Measurements from ENCODE around the gene GUCY2C.

Gene GUCY2C

GRCh38 chr12:14567351-14568162, 128.8 kb downstream of the GUCY2C start, which contains the start of gene PLBD1:
PLBD1 (minus strand) TSS chr12:14567883; CDS start chr12:14567696, 187 bp downstream.
- no peaks in the 10 kb centered on the region for H3K27me3 ChIP-seq (ENCODE audit: control insufficient read depth, insufficient read depth, low read length)
- no peaks in the 10 kb centered on the region for H3K9me3 ChIP-seq (replicated peaks; ENCODE audit: low read length)
- peak within 1 kb of the TSS; percentile 53 for H3K9ac ChIP-seq (ENCODE audit: low read depth, low read length)
- H3K4me1 ChIP-seq (ENCODE audit: control insufficient read depth, insufficient read depth, low read length): no peaks in the 10 kb centered on the region
- H3K4me3 ChIP-seq (ENCODE audit: low read length): peak within 1 kb of the TSS; percentile 70
- H3K4me2 ChIP-seq (ENCODE audit: low read length): peak within 1 kb of the TSS; percentile 83
- no peaks in the 10 kb centered on the region for H3K36me3 ChIP-seq (ENCODE audit: insufficient read depth, low read length)

- Histone ChIP-seq H3K36me3 (ENCODE audit: insufficient read depth, low read length) (no peaks in the 10 kb centered on the region), H3K27me3 (ENCODE audit: control insufficient read depth, insufficient read depth, low read length) (no peaks in the 10 kb centered on the region), H3K4me2 (ENCODE audit: low read length) (no peak overlapping the region), H3K4me3 (ENCODE audit: low read length) (no peak overlapping the region), H3K9ac (ENCODE audit: low read depth, low read length) (no peak overlapping the region), H3K4me1 (ENCODE audit: control insufficient read depth, insufficient read depth, low read length) (no peaks in the 10 kb centered on the region), H3K9me3 (replicated peaks; ENCODE audit: low read length) (no peaks in the 10 kb centered on the region)
These were observed 132.0 kb downstream of the GUCY2C start for GRCh38 chr12:14564336-14564959.

DNA sequence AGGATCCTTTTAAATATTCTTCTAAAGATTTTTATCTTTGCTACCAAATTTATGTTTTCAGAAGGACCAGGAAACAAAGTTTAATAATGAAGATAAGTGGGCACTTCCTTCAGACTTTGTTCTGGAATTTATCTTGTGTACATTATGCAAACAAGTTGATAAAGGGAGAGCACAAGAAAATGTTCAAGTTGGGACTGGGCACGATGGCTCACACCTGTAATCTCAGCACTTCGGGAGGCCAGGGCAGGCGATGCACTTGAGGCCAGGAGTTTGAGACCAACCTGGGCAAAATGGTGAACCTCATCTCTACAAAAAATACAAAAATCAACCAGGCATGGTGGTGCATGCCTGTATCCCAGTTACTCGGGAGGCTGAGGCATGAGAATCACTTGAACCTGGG, 133.4 kb downstream of the GUCY2C start:
- no peak overlapping the region for H3K4me2 ChIP-seq (ENCODE audit: low read length)
- H3K4me3 ChIP-seq (ENCODE audit: low read length): no peak overlapping the region
- no peaks in the 10 kb centered on the region for H3K9me3 ChIP-seq (replicated peaks; ENCODE audit: low read length)
- no peak overlapping the region for H3K9ac ChIP-seq (ENCODE audit: low read depth, low read length)
- no peaks in the 10 kb centered on the region for H3K4me1 ChIP-seq (ENCODE audit: control insufficient read depth, insufficient read depth, low read length)
- H3K36me3 ChIP-seq (ENCODE audit: insufficient read depth, low read length): no peaks in the 10 kb centered on the region
- H3K27me3 ChIP-seq (ENCODE audit: control insufficient read depth, insufficient read depth, low read length): no peaks in the 10 kb centered on the region

Data from skeletal muscle satellite cell (primary cell).